GM12878 (cell line): ENCODE measurements around the gene SWI5.

Source experiments
- CHD1 ChIP-seq: IDR thresholded peaks from 2 replicates; pipeline ENCODE4 v1.6.1; 2012; ENCODE audit warnings: low read depth, low read length, improper control_type of control experiment
- CTCF ChIP-seq, 3 experiments: IDR thresholded peaks in 2 of 3; conservative IDR thresholded peaks in 1 of 3; 2 replicates each; pipeline ENCODE4 v1.5.1; 2011; ENCODE audit warnings: low read depth in 3 of 3, low read length in 3 of 3, mild to moderate bottlenecking in 3 of 3, control low read depth in 2 of 3, moderate library complexity in 2 of 3, inconsistent platforms in 1 of 3, mixed read lengths in 1 of 3; ENCODE audit not compliant: control insufficient read depth in 2 of 3, insufficient read depth in 1 of 3; ENCODE audit errors: extremely low read depth in 1 of 3
- MYC ChIP-seq: IDR thresholded peaks from 2 replicates; pipeline ENCODE4 v1.6.1; 2011; ENCODE audit warnings: mild to moderate bottlenecking, low read length, moderate library complexity, inconsistent platforms; ENCODE audit not compliant: insufficient read depth, insufficient replicate concordance, insufficient read length, severe bottlenecking
- NR2C1 ChIP-seq: fragments of 450-650 bp; IDR thresholded peaks from 2 replicates; pipeline ENCODE4 v1.6.1; 2017; ENCODE audit warnings: antibody characterized with exemption, mild to moderate bottlenecking, moderate library complexity
- TAF1 ChIP-seq: IDR thresholded peaks from 2 replicates; pipeline ENCODE4 v1.6.1; 2011; ENCODE audit warnings: mild to moderate bottlenecking, low read depth, low read length, borderline replicate concordance

GRCh38 chr9:128252317-128253139 is 23.5 kb upstream of the SWI5 start:
- no peak for TF ChIP-seq NR2C1
- TF ChIP-seq CTCF (IDR thresholded peaks at IDR 0.05 in 2 of 3, conservative IDR thresholded peaks at IDR 0.05 in 1 of 3; ENCODE audit: control insufficient read depth in 2 of 3, extremely low read depth in 1 of 3, insufficient read depth in 1 of 3, low read depth in 3 of 3, low read length in 3 of 3), result no peak
- no peak for TF ChIP-seq MYC
- no peak for TF ChIP-seq CHD1
- TF ChIP-seq TAF1, result no peak
